HepG2 (cell line): Measurements from ENCODE around the gene ETV5. TPM values are rescaled to one million over a fixed set of nuclear protein-coding genes. Genes with fewer than 3 reads are reported as not detected.

Source experiments
- ATF5 ChIP-seq: sonication (generic); formaldehyde crosslinking; IDR thresholded peaks from 2 replicates; pipeline ENCODE4 v1.4.0; 2020; ENCODE audit warnings: mild to moderate bottlenecking, low read depth, missing genetic modification reagents
- CC2D1A ChIP-seq: sonication (generic); formaldehyde crosslinking; IDR thresholded peaks from 2 replicates; pipeline ENCODE4 v1.8.1; 2023; ENCODE audit warnings: mild to moderate bottlenecking, missing genetic modification reagents
- DRAP1 ChIP-seq: IDR thresholded peaks from 2 replicates; pipeline ENCODE4 v1.6.1; 2016; ENCODE audit warnings: missing genetic modification reagents, missing compliant biosample characterization
- ELF3 ChIP-seq: IDR thresholded peaks from 2 replicates; pipeline ENCODE4 v1.6.1; 2016; ENCODE audit warnings: missing genetic modification reagents, missing compliant biosample characterization
- ERF ChIP-seq: IDR thresholded peaks from 2 replicates; pipeline ENCODE4 v1.6.1; 2018; ENCODE audit warnings: missing biosample characterization, missing genetic modification reagents
- GATAD2A ChIP-seq: IDR thresholded peaks from 2 replicates; pipeline ENCODE4 v1.6.1; 2016
- ISL2 ChIP-seq: sonication (generic); formaldehyde crosslinking; IDR thresholded peaks from 2 replicates; pipeline ENCODE4 v1.5.0; 2020; ENCODE audit warnings: missing genetic modification reagents
- KLF16 ChIP-seq, 2 experiments: sonication (generic) in 1 of 2; formaldehyde crosslinking in 1 of 2; IDR thresholded peaks; 2 replicates each; pipeline versions ENCODE4 v1.6.1 to v1.8.0; 2016 to 2023; ENCODE audit warnings: missing genetic modification reagents in 2 of 2, missing compliant biosample characterization in 1 of 2
- MXD4 ChIP-seq: IDR thresholded peaks from 2 replicates; pipeline ENCODE4 v1.6.1; 2016; ENCODE audit warnings: mild to moderate bottlenecking, missing biosample characterization, missing genetic modification reagents
- NCOR1 ChIP-seq: fragments of 200-600 bp; sonication (generic); IDR thresholded peaks from 2 replicates; pipeline ENCODE4 v1.7.0; 2017; ENCODE audit warnings: antibody characterized with exemption, low read length, borderline replicate concordance
- NFKBIZ ChIP-seq: IDR thresholded peaks from 2 replicates; pipeline ENCODE4 v1.6.1; 2018; ENCODE audit warnings: missing genetic modification reagents, missing compliant biosample characterization
- RFX1 ChIP-seq: fragments of 450-650 bp; IDR thresholded peaks from 2 replicates; pipeline ENCODE4 v1.6.1; 2017
- SOX13 ChIP-seq, 3 experiments: fragments of 450-650 bp in 1 of 3; sonication (generic) in 1 of 3; formaldehyde crosslinking in 1 of 3; IDR thresholded peaks in 2 of 3; conservative IDR thresholded peaks in 1 of 3; 2 replicates each; pipeline versions ENCODE4 v1.5.0 to v1.6.1; 2016 to 2020; ENCODE audit warnings: antibody characterized with exemption in 1 of 3, mild to moderate bottlenecking in 1 of 3, missing compliant biosample characterization in 1 of 3, missing genetic modification reagents in 1 of 3, moderate library complexity in 1 of 3
- SRSF1 ChIP-seq: fragments of 200-400 bp; formaldehyde crosslinking; optimal IDR thresholded peaks from 2 replicates; pipeline ENCODE3; 2017; ENCODE audit warnings: mild to moderate bottlenecking, low read depth, low read length, moderate library complexity
- THAP8 ChIP-seq: sonication (generic); formaldehyde crosslinking; IDR thresholded peaks from 2 replicates; pipeline ENCODE4 v1.5.1; 2020; ENCODE audit warnings: missing genetic modification reagents, mild to moderate bottlenecking, borderline replicate concordance
- ZBTB33 ChIP-seq: sonication (generic); formaldehyde crosslinking; IDR thresholded peaks from 2 replicates; pipeline ENCODE4 v1.4.0; 2020; ENCODE audit warnings: missing genetic modification reagents
- ZBTB38 ChIP-seq: sonication (generic); formaldehyde crosslinking; IDR thresholded peaks from 2 replicates; pipeline ENCODE4 v1.5.1; 2020; ENCODE audit warnings: mild to moderate bottlenecking, missing genetic modification reagents
- ZGPAT ChIP-seq: IDR thresholded peaks from 2 replicates; pipeline ENCODE4 v1.6.1; 2016; ENCODE audit warnings: mild to moderate bottlenecking
- ZNF430 ChIP-seq: sonication (generic); formaldehyde crosslinking; IDR thresholded peaks from 2 replicates; pipeline ENCODE4 v1.9.0; 2021; ENCODE audit warnings: mild to moderate bottlenecking, missing genetic modification reagents
- ZNF652 ChIP-seq: IDR thresholded peaks from 2 replicates; pipeline ENCODE4 v1.6.1; 2016; ENCODE audit warnings: low read depth, borderline replicate concordance
- ZSCAN9 ChIP-seq: IDR thresholded peaks from 2 replicates; pipeline ENCODE4 v1.6.1; 2016; ENCODE audit warnings: borderline replicate concordance
- polyA plus RNA-seq, 8 experiments: library from polyadenylated mRNA; depleted of rRNA in 3 of 8; stranded (reverse) in 7 of 8; unstranded in 1 of 8; fragments of >200 nt; fragmentation: Illumina TruSeq in 4 of 8; extraction: Trizol in 4 of 8; gene quantifications; 2 replicates each; pipeline versions ENCODE4 v1.2.1 to v1.2.3, GENCODE V29; 2011 to 2016; ENCODE audit warnings: low read depth in 4 of 8, missing spikeins in 1 of 8, mixed read lengths in 1 of 8; ENCODE audit not compliant: insufficient read depth in 1 of 8
- total RNA-seq, 5 experiments: library from RNA; depleted of rRNA; stranded (reverse); fragments of >200 nt; fragmentation: Illumina TruSeq; extraction: Trizol; gene quantifications; 2 replicates each; pipeline ENCODE4 v1.2.3, GENCODE V29; 2016; ENCODE audit warnings: low read depth in 1 of 5

ETV5 gene
- total and polyA plus RNA-seq, 2 of the 13 experiments (the other 11 are each of a cell fraction or from before 2014, with no cell fraction given), result 52.9 to 57.2 TPM

- TF ChIP-seq NCOR1 (0 out of 2 replicates have a peak, but pooled peaks have one; percentile 16), KLF16 (CRISPR knock-in tag; IDR thresholded peaks at IDR 0.05) (no peak), RFX1 (0 out of 2 replicates have a peak, but pooled peaks have one; percentile 19), MXD4 (0 out of 2 replicates have a peak, but pooled peaks have one; percentile 29), ISL2 (CRISPR knock-in tag) (no peak), ERF (CRISPR knock-in tag) (peak; percentile 62; the same call in 1 of the 2 replicates), ELF3 (peak; percentile 78), ZBTB38 (CRISPR knock-in tag) (peak; percentile 83), ZSCAN9 (CRISPR knock-in tag) (0 out of 2 replicates have a peak, but pooled peaks have one; percentile 65), ZBTB33 (CRISPR knock-in tag) (peak; percentile 81), SOX13 (IDR thresholded peaks at IDR 0.05) (no peak), SOX13 (CRISPR knock-in tag; conservative IDR thresholded peaks at IDR 0.05 in 1 of 2, IDR thresholded peaks at IDR 0.05 in 1 of 2) (peak in 1 of 2 experiments; percentile 53; a peak in 2 of 4 replicates), CC2D1A (CRISPR knock-in tag) (no peak), ZGPAT (CRISPR knock-in tag) (0 out of 2 replicates have a peak, but pooled peaks have one; percentile 29), ATF5 (CRISPR knock-in tag) (no peak), ZNF430 (CRISPR knock-in tag) (0 out of 2 replicates have a peak, but pooled peaks have one; percentile 22), THAP8 (no peak), NFKBIZ (CRISPR knock-in tag) (peak; percentile 33; the same call in 1 of the 2 replicates), SRSF1 (no peak), ZNF652 (CRISPR knock-in tag) (peak; percentile 42; the same call in 1 of the 2 replicates), DRAP1 (0 out of 2 replicates have a peak, but pooled peaks have one; percentile 29), GATAD2A (CRISPR knock-in tag) (peak; percentile 39)
Observed at GRCh38 chr3:186095561-186096081, 13.3 kb downstream of the ETV5 start (continued).
